Panc1 (cell line): Measurements from ENCODE around the gene OR8K1. TPM values are rescaled to one million over a fixed set of nuclear protein-coding genes. Genes with fewer than 3 reads are reported as not detected.

Experiments
- ATAC-seq: fragments of 200-7000 bp; cut with Tn5 transposase; 2 replicates; pipeline ENCODE4 v1.9.1; 2020; ENCODE audit warnings: mild to moderate bottlenecking, moderate library complexity
- BruUV-seq: library from RNA; stranded (reverse); fragments of 400-500 nt; replicated peaks from 2 replicates; lab custom pipeline; 2021; lab: Mats Ljungman, UMichigan
- CTCF ChIA-PET: fragments of 300-600 bp; sonication (Branson Sonifier 250); formaldehyde crosslinking; loops from one replicate; lab custom pipeline; 2022; ENCODE audit warnings: antibody characterized with exemption; lab: Charles Lee
- POLR2A ChIA-PET: fragments of 300-600 bp; sonication (Branson Sonifier 250); formaldehyde crosslinking; loops from one replicate; lab custom pipeline; 2022; ENCODE audit warnings: antibody characterized with exemption; lab: Charles Lee
- DNase-seq: peaks from one replicate; pipeline ENCODE4 v3.0.0-alpha.2; 2010; ENCODE audit warnings: low read depth, low spot score
- H3K27ac ChIP-seq: 2 replicates; pipeline ENCODE4 v1.5.1; 2011; ENCODE audit warnings: mild to moderate bottlenecking, low read length, inconsistent platforms
- H3K27me3 ChIP-seq: fragments of 200-500 bp; sonication (Bioruptor generic); 2 replicates; pipeline ENCODE4 v1.6.0; 2014; ENCODE audit warnings: low read length, inconsistent platforms; ENCODE audit not compliant: control insufficient read depth, insufficient read depth
- H3K36me3 ChIP-seq: fragments of 200-500 bp; sonication (Bioruptor generic); 2 replicates; pipeline ENCODE4 v1.5.1; 2014; ENCODE audit warnings: inconsistent platforms, mild to moderate bottlenecking, low read length, moderate library complexity; ENCODE audit not compliant: control insufficient read depth, insufficient read depth
- H3K4me1 ChIP-seq: 2 replicates; pipeline ENCODE4 v1.5.1; 2011; ENCODE audit warnings: inconsistent platforms, mild to moderate bottlenecking, low read length, moderate library complexity; ENCODE audit not compliant: control insufficient read depth, insufficient read depth
- H3K4me3 ChIP-seq, 2 experiments: 2 replicates each; pipeline ENCODE4 v1.5.1; 2011 to 2012; ENCODE audit warnings: low read depth in 2 of 2, low read length in 2 of 2, mild to moderate bottlenecking in 2 of 2, inconsistent platforms in 1 of 2, moderate library complexity in 1 of 2
- H3K9me3 ChIP-seq: fragments of 200-500 bp; sonication (Bioruptor generic); 2 replicates; pipeline ENCODE4 v1.5.1; 2014; ENCODE audit warnings: low read depth, mild to moderate bottlenecking, inconsistent platforms, low read length, moderate library complexity; ENCODE audit not compliant: control insufficient read depth, insufficient read depth
- POLR2AphosphoS5 ChIP-seq: IDR thresholded peaks from 2 replicates; pipeline ENCODE4 v1.6.1; 2012; ENCODE audit warnings: mild to moderate bottlenecking, low read depth, low read length, moderate library complexity
- REST ChIP-seq, 2 experiments: IDR thresholded peaks; 2 replicates each; pipeline ENCODE4 v1.6.1; 2011 to 2012; ENCODE audit warnings: low read depth in 2 of 2, control low read depth in 1 of 2, low read length in 1 of 2, mild to moderate bottlenecking in 1 of 2, moderate library complexity in 1 of 2; ENCODE audit not compliant: insufficient read depth in 1 of 2
- SIN3A ChIP-seq: IDR thresholded peaks from 2 replicates; pipeline ENCODE4 v1.6.1; 2012; ENCODE audit warnings: low read depth, mild to moderate bottlenecking, low read length, moderate library complexity, borderline replicate concordance; ENCODE audit not compliant: insufficient read depth
- TCF7L2 ChIP-seq: IDR thresholded peaks from 2 replicates; pipeline ENCODE4 v1.6.1; 2011; ENCODE audit warnings: mild to moderate bottlenecking, low read depth, low read length, inconsistent platforms
- in situ Hi-C: cut with HindIII; loops from 2 replicates; pipeline ENCODE4 v1.10.0; 2016; ENCODE audit warnings: low sequenced_read_pairs, low pct_unique_long_range_greater_than_20kb
- intact Hi-C: fragments of 100-400 bp; cut with micrococcal nuclease; formaldehyde crosslinking; loops from one replicate; pipeline ENCODE4 v1.10.0; 2022; ENCODE audit not compliant: unreplicated experiment
- total RNA-seq: library from RNA; stranded (reverse); gene quantifications from one replicate; pipeline ENCODE4 v1.2.1, GENCODE V29; 2021; ENCODE audit not compliant: unreplicated experiment
- TF ChIP-seq, protein P1 (sequence below): fragments of 450-650 bp; IDR thresholded peaks from 2 replicates; pipeline ENCODE4 v1.5.1; 2017; ENCODE audit warnings: mild to moderate bottlenecking

Gene OR8K1
- total RNA-seq, 1 experiment from 2014 or later: not detected

DNA sequence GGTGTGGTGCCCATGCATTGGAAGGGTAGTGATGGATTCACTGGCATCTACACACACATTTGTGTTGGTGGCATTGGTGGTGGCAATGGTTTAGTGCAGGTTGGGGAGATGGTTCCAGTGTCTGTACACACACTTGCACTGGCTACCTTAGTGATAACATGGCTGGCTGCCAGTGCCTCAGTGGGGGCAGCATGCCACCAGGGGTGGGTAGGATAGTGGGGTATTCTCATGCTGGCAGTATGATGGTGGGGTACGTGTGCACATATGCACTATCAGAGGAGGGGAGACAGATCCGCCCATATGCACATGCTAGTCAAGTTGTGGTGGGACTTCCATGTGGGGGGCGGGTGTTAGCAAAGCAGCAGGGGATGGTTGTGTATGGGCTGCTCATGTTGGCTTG is 38.0 kb upstream of the OR8K1 start:
- ChIA-PET CTCF (no interaction called here), POLR2A (no interaction called here)
- intact Hi-C loops: no loop called here
- no TSS peak for BruUV-seq
- in situ Hi-C loops: no loop called here
- DNase-seq (no peak), ATAC-seq (no peak)
- TF ChIP-seq, protein P1, sequence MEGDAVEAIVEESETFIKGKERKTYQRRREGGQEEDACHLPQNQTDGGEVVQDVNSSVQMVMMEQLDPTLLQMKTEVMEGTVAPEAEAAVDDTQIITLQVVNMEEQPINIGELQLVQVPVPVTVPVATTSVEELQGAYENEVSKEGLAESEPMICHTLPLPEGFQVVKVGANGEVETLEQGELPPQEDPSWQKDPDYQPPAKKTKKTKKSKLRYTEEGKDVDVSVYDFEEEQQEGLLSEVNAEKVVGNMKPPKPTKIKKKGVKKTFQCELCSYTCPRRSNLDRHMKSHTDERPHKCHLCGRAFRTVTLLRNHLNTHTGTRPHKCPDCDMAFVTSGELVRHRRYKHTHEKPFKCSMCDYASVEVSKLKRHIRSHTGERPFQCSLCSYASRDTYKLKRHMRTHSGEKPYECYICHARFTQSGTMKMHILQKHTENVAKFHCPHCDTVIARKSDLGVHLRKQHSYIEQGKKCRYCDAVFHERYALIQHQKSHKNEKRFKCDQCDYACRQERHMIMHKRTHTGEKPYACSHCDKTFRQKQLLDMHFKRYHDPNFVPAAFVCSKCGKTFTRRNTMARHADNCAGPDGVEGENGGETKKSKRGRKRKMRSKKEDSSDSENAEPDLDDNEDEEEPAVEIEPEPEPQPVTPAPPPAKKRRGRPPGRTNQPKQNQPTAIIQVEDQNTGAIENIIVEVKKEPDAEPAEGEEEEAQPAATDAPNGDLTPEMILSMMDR: no peak
- TF ChIP-seq SIN3A (no peak), TCF7L2 (no peak), REST (IDR thresholded peaks at IDR 0.05; ENCODE audit: insufficient read depth in 1 of 2, low read depth in 2 of 2, low read length in 1 of 2) (no peak), POLR2AphosphoS5 (no peak)
- Histone ChIP-seq H3K27ac (no peak overlapping the region), H3K9me3 (no peaks in the 10 kb centered on the region), H3K4me3 (no peak overlapping the region), H3K36me3 (no peaks in the 10 kb centered on the region), H3K27me3 (no peaks in the 10 kb centered on the region), H3K4me1 (no peaks in the 10 kb centered on the region)

- DNase-seq: no peak
- Histone ChIP-seq H3K4me1 (no peaks in the 10 kb centered on the region), H3K4me3 (no peak within 1 kb of the TSS), H3K27me3 (no peaks in the 10 kb centered on the region), H3K36me3 (no peaks in the 10 kb centered on the region), H3K27ac (no peak within 1 kb of the TSS), H3K9me3 (no peaks in the 10 kb centered on the region)
- BruUV-seq: no TSS peak
- no peak for ATAC-seq
- POLR2A ChIA-PET: no interaction called here
- intact Hi-C loops: no loop called here
- in situ Hi-C loops: no loop called here
- CTCF ChIA-PET: no interaction called here
- TF ChIP-seq, protein P1: no peak
- TF ChIP-seq REST (IDR thresholded peaks at IDR 0.05; ENCODE audit: insufficient read depth in 1 of 2, low read depth in 2 of 2, low read length in 1 of 2) (no peak), TCF7L2 (no peak), SIN3A (no peak), POLR2AphosphoS5 (no peak)
Observed at GRCh38 chr11:56314844-56315243, 31.0 kb upstream of the OR8K1 start, which contains the start of gene OR8K3. OR8K3 (plus strand) TSS chr11:56315144; CDS start chr11:56318307, 3,163 bp downstream.
